Mucosa of descending colon (tissue), 3 donors: ENCODE measurements around the gene LRP1. TPM values are rescaled to one million over a fixed set of nuclear protein-coding genes. Genes with fewer than 3 reads are reported as not detected.

Experiments
- ATAC-seq: fragments of 200-7000 bp; cut with Tn5 transposase; one replicate; pipeline ENCODE4 v1.9.1; 2020; ENCODE audit warnings: mild to moderate bottlenecking, moderate library complexity
- DNase-seq, 3 donors: peaks; one replicate each; pipeline ENCODE4 v3.0.0-alpha.2; 2020
- H3K36me3 ChIP-seq: fragments of 200-600 bp; one replicate; pipeline ENCODE4 v1.8.0; 2021; ENCODE audit warnings: low read depth, mild to moderate bottlenecking
- H3K4me1 ChIP-seq: fragments of 200-600 bp; one replicate; pipeline ENCODE4 v1.8.0; 2021; ENCODE audit warnings: low read depth, mild to moderate bottlenecking
- H3K4me3 ChIP-seq: fragments of 200-600 bp; one replicate; pipeline ENCODE4 v1.8.0; 2021; ENCODE audit warnings: mild to moderate bottlenecking
- H3K9me3 ChIP-seq: fragments of 200-600 bp; one replicate; pipeline ENCODE4 v1.8.0; 2021; ENCODE audit warnings: mild to moderate bottlenecking
- CTCF ChIP-seq: fragments of 200-600 bp; IDR thresholded peaks from one replicate; pipeline ENCODE4 v1.8.0; 2022; ENCODE audit warnings: antibody characterized with exemption, mild to moderate bottlenecking
- intact Hi-C, 2 donors: fragments of 100-400 bp; cut with DNase I in 1 of 2; cut with micrococcal nuclease in 1 of 2; formaldehyde crosslinking; loops; one replicate each; pipeline versions ENCODE4 v1.11.0 to v1.11.1; 2022; cut with DNase I, micrococcal nuclease
- total RNA-seq, 3 donors: library from RNA; stranded (reverse); fragmentation: NEBNext Ultra II Directional in 2 of 3; extraction: Animal tissue kit (Norgen Biotek cat#: 25700) in 2 of 3; gene quantifications; one replicate each; pipeline versions ENCODE4 v1.2.1 to v1.2.4, GENCODE V29; 2021 to 2023
- donor health status: DM: no; HTN: no; CAD: no; lungs with moderate emphysema.
- donor health status: DM: no; HTN: no; CAD: no.
- donor health status: DM: no; HTN: yes; CAD: no.

The LRP1 gene
- total RNA-seq, 3 donors from 2014 or later: 128 to 223 (median 148) TPM

GRCh38 chr12:57101892-57102695 is 26.2 kb upstream of the LRP1 start:
- H3K9me3 ChIP-seq: no peaks in the 10 kb centered on the region
- peaks cover 12% of the 10 kb centered on the region for H3K4me1 ChIP-seq
- DNase-seq: peak in 2 of 3 donors; percentile 33 to 63
- intact Hi-C loops: no loop called here
- peak; percentile 88 for ATAC-seq
- no peak for TF ChIP-seq CTCF
- no peaks in the 10 kb centered on the region for H3K36me3 ChIP-seq
- H3K4me3 ChIP-seq: no peak overlapping the region

GRCh38 chr12:57103856-57104255 is 24.4 kb upstream of the LRP1 start:
- TF ChIP-seq CTCF: no peak
- H3K9me3 ChIP-seq: no peaks in the 10 kb centered on the region
- DNase-seq: no peak
- H3K4me1 ChIP-seq: peaks cover 12% of the 10 kb centered on the region
- no peak for ATAC-seq
- intact Hi-C loops: no loop called here
- H3K36me3 ChIP-seq: no peaks in the 10 kb centered on the region
- no peak overlapping the region for H3K4me3 ChIP-seq

GRCh38 chr12:57104292-57104910 is 23.9 kb upstream of the LRP1 start:
- no peak overlapping the region for H3K4me3 ChIP-seq
- intact Hi-C loops: no loop called here
- peak in 1 of 3 donors; percentile 25 for DNase-seq
- H3K9me3 ChIP-seq: no peaks in the 10 kb centered on the region
- peaks cover 17% of the 10 kb centered on the region for H3K4me1 ChIP-seq
- no peaks in the 10 kb centered on the region for H3K36me3 ChIP-seq
- TF ChIP-seq CTCF: no peak
- ATAC-seq: no peak

GRCh38 chr12:57105011-57105753 is 23.1 kb upstream of the LRP1 start:
- no peaks in the 10 kb centered on the region for H3K36me3 ChIP-seq
- intact Hi-C loops: no loop called here
- TF ChIP-seq CTCF: no peak
- DNase-seq (peak in 1 of 3 donors; percentile 21), ATAC-seq (no peak)
- H3K4me1 ChIP-seq: peaks cover 22% of the 10 kb centered on the region
- H3K9me3 ChIP-seq: no peaks in the 10 kb centered on the region
- no peak overlapping the region for H3K4me3 ChIP-seq

- H3K4me1 ChIP-seq: peaks cover 18% of the 10 kb centered on the region
- DNase-seq (no peak), ATAC-seq (no peak)
- no peak for TF ChIP-seq CTCF
- no peak overlapping the region for H3K4me3 ChIP-seq
- H3K9me3 ChIP-seq: no peaks in the 10 kb centered on the region
- intact Hi-C loops: no loop called here
- no peaks in the 10 kb centered on the region for H3K36me3 ChIP-seq
Observed at GRCh38 chr12:57106021-57106708, 22.1 kb upstream of the LRP1 start.
